ENCODE results near the gene GPR17. TPM values are rescaled to one million over a fixed set of nuclear protein-coding genes. Genes with fewer than 3 reads are reported as not detected.

Gene GPR17
- total and polyA plus RNA-seq, 9 of the 15 experiments (the other 6 are each of a cell fraction or from before 2014, with no cell fraction given) = not detected

- TF ChIP-seq AFF4 (CRISPR knock-in tag; IDR thresholded peaks at IDR 0.05) (no peak; the same call in 1 of the 2 replicates), THRAP3 (IDR thresholded peaks at IDR 0.05; ENCODE audit: borderline replicate concordance) (peak; percentile 38; the same call in 1 of the 2 replicates), GABPB1 (CRISPR knock-in tag; IDR thresholded peaks at IDR 0.05) (no peak), KLF13 (tag; IDR thresholded peaks at IDR 0.05; ENCODE audit: borderline replicate concordance, low read depth) (peak; percentile 75; the same call in 1 of the 2 replicates), CEBPB (tag; IDR thresholded peaks at IDR 0.05) (peak; percentile 52), BHLHE40 (IDR thresholded peaks at IDR 0.05; ENCODE audit: low read length) (peak; percentile 98), ZNF316 (IDR thresholded peaks at IDR 0.05) (peak; percentile 57), CHCHD3 (CRISPR knock-in tag; IDR thresholded peaks at IDR 0.05) (0 out of 2 replicates have a peak, but pooled peaks have one; percentile 1), POLR3A (IDR thresholded peaks at IDR 0.05; ENCODE audit: borderline replicate concordance, extremely low read depth, insufficient read depth, insufficient read length) (no peak), MTA1 (IDR thresholded peaks at IDR 0.05; ENCODE audit: borderline replicate concordance) (peak; percentile 95), FOXM1 (IDR thresholded peaks at IDR 0.05; ENCODE audit: low read depth) (no peak), FOXM1 (CRISPR knock-in tag; IDR thresholded peaks at IDR 0.05; ENCODE audit: low read depth) (no peak), BACH1 (tag; IDR thresholded peaks at IDR 0.05) (peak; percentile 55; the same call in 1 of the 2 replicates), TCFL5 (CRISPR knock-in tag; conservative IDR thresholded peaks at IDR 0.05) (no peak), SMARCA4 (IDR thresholded peaks at IDR 0.05) (0 out of 2 replicates have a peak, but pooled peaks have one; percentile 15), MAX (CRISPR knock-in tag; IDR thresholded peaks at IDR 0.05) (peak; percentile 98), TAL1 (IDR thresholded peaks at IDR 0.05) (no peak), MLX (CRISPR knock-in tag; conservative IDR thresholded peaks at IDR 0.05) (0 out of 4 replicates have a peak, but pooled peaks of 1 of the 2 experiments have one; percentile 86), ARID1B (IDR thresholded peaks at IDR 0.05) (peak; percentile 47; the same call in 1 of the 2 replicates), CBX2 (IDR thresholded peaks at IDR 0.05; ENCODE audit: insufficient read depth, low read length, poor library complexity, severe bottlenecking) (no peak), ZNF263 (CRISPR knock-in tag; IDR thresholded peaks at IDR 0.05; ENCODE audit: borderline replicate concordance) (no peak; the same call in 1 of the 2 replicates), ZBTB43 (CRISPR knock-in tag; IDR thresholded peaks at IDR 0.05) (peak; percentile 43; the same call in 1 of the 2 replicates), NCOR1 (IDR thresholded peaks at IDR 0.05) (0 out of 2 replicates have a peak, but pooled peaks have one; percentile 20), JUNB (CRISPR knock-in tag; conservative IDR thresholded peaks at IDR 0.05) (no peak)
Observed at GRCh38 chr2:127700527-127701192, 54.7 kb downstream of the GPR17 start (continued).

All from K562 (cell line).